ENCODE data around the gene PPP3CA.
"Not testable (repeated sequence)": the region's sequence is repeated elsewhere in the genome, so short reads cannot be mapped to it uniquely, and the experiment has no call there.

PPP3CA gene

GRCh38 chr4:101147283-101147682 is 200.0 kb downstream of the PPP3CA start:
- Histone ChIP-seq H3K36me3 (ENCODE audit: insufficient read depth, low read depth, low read length) (no peaks in the 10 kb centered on the region), H3K4me3 (ENCODE audit: low read length) (no peak overlapping the region), H3K27ac (ENCODE audit: low read length) (no peak overlapping the region), H3K9me3 (ENCODE audit: insufficient read depth, low read depth, low read length) (no peaks in the 10 kb centered on the region), H3K27me3 (ENCODE audit: insufficient read depth, low read length) (no peaks in the 10 kb centered on the region), H3K9ac (ENCODE audit: low read depth, low read length) (no peak overlapping the region), H3K4me1 (ENCODE audit: insufficient read depth, low read length) (no peaks in the 10 kb centered on the region)

- Histone ChIP-seq H3K27ac (ENCODE audit: low read length) (no peak overlapping the region), H3K9ac (ENCODE audit: low read depth, low read length) (no peak overlapping the region), H3K4me1 (ENCODE audit: insufficient read depth, low read length) (no peaks in the 10 kb centered on the region), H3K27me3 (ENCODE audit: insufficient read depth, low read length) (no peaks in the 10 kb centered on the region), H3K9me3 (ENCODE audit: insufficient read depth, low read depth, low read length) (no peaks in the 10 kb centered on the region), H3K4me3 (ENCODE audit: low read length) (no peak overlapping the region), H3K36me3 (ENCODE audit: insufficient read depth, low read depth, low read length) (no peaks in the 10 kb centered on the region)
Measured at GRCh38 chr4:101145021-101145420, 202.3 kb downstream of the PPP3CA start.

GRCh38 chr4:101142259-101142658 is 205.1 kb downstream of the PPP3CA start:
- no peaks in the 10 kb centered on the region for H3K4me1 ChIP-seq (ENCODE audit: insufficient read depth, low read length)
- H3K9ac ChIP-seq (ENCODE audit: low read depth, low read length), result no peak overlapping the region
- H3K36me3 ChIP-seq (ENCODE audit: insufficient read depth, low read depth, low read length), result no peaks in the 10 kb centered on the region
- H3K4me3 ChIP-seq (ENCODE audit: low read length), result no peak overlapping the region
- no peaks in the 10 kb centered on the region for H3K9me3 ChIP-seq (ENCODE audit: insufficient read depth, low read depth, low read length)
- H3K27me3 ChIP-seq (ENCODE audit: insufficient read depth, low read length), result no peaks in the 10 kb centered on the region
- no peak overlapping the region for H3K27ac ChIP-seq (ENCODE audit: low read length)

- Histone ChIP-seq H3K36me3 (ENCODE audit: insufficient read depth, low read depth, low read length) (no peaks in the 10 kb centered on the region), H3K27ac (ENCODE audit: low read length) (no peak overlapping the region), H3K9ac (ENCODE audit: low read depth, low read length) (no peak overlapping the region), H3K4me1 (ENCODE audit: insufficient read depth, low read length) (no peaks in the 10 kb centered on the region), H3K4me3 (ENCODE audit: low read length) (no peak overlapping the region), H3K27me3 (ENCODE audit: insufficient read depth, low read length) (no peaks in the 10 kb centered on the region), H3K9me3 (ENCODE audit: insufficient read depth, low read depth, low read length) (no peaks in the 10 kb centered on the region)
Measured at GRCh38 chr4:101141855-101142254, 205.5 kb downstream of the PPP3CA start.

GRCh38 chr4:101141230-101141629 is 206.1 kb downstream of the PPP3CA start:
- Histone ChIP-seq H3K36me3 (ENCODE audit: insufficient read depth, low read depth, low read length) (no peaks in the 10 kb centered on the region), H3K9me3 (ENCODE audit: insufficient read depth, low read depth, low read length) (no peaks in the 10 kb centered on the region), H3K27me3 (ENCODE audit: insufficient read depth, low read length) (no peaks in the 10 kb centered on the region), H3K9ac (ENCODE audit: low read depth, low read length) (no peak overlapping the region), H3K4me3 (ENCODE audit: low read length) (no peak overlapping the region), H3K27ac (ENCODE audit: low read length) (no peak overlapping the region), H3K4me1 (ENCODE audit: insufficient read depth, low read length) (no peaks in the 10 kb centered on the region)

- no peak overlapping the region for H3K9ac ChIP-seq (ENCODE audit: low read depth, low read length)
- no peaks in the 10 kb centered on the region for H3K9me3 ChIP-seq (ENCODE audit: insufficient read depth, low read depth, low read length)
- H3K4me3 ChIP-seq (ENCODE audit: low read length), result no peak overlapping the region
- H3K27me3 ChIP-seq (ENCODE audit: insufficient read depth, low read length), result no peaks in the 10 kb centered on the region
- no peaks in the 10 kb centered on the region for H3K4me1 ChIP-seq (ENCODE audit: insufficient read depth, low read length)
- H3K27ac ChIP-seq (ENCODE audit: low read length), result no peak overlapping the region
- H3K36me3 ChIP-seq (ENCODE audit: insufficient read depth, low read depth, low read length), result no peaks in the 10 kb centered on the region
Measured at GRCh38 chr4:101140228-101140627, 207.1 kb downstream of the PPP3CA start.

GRCh38 chr4:101136373-101137370 is 210.7 kb downstream of the PPP3CA start:
- no peak overlapping the region for H3K4me3 ChIP-seq (ENCODE audit: low read length)
- H3K36me3 ChIP-seq (ENCODE audit: insufficient read depth, low read depth, low read length), result no peaks in the 10 kb centered on the region
- H3K9ac ChIP-seq (ENCODE audit: low read depth, low read length), result no peak overlapping the region
- H3K9me3 ChIP-seq (ENCODE audit: insufficient read depth, low read depth, low read length), result no peaks in the 10 kb centered on the region
- H3K27me3 ChIP-seq (ENCODE audit: insufficient read depth, low read length), result no peaks in the 10 kb centered on the region
- no peak overlapping the region for H3K27ac ChIP-seq (ENCODE audit: low read length)
- no peaks in the 10 kb centered on the region for H3K4me1 ChIP-seq (ENCODE audit: insufficient read depth, low read length)

- H3K27ac ChIP-seq (ENCODE audit: low read length), result no peak overlapping the region
- no peak overlapping the region for H3K9ac ChIP-seq (ENCODE audit: low read depth, low read length)
- no peaks in the 10 kb centered on the region for H3K9me3 ChIP-seq (ENCODE audit: insufficient read depth, low read depth, low read length)
- H3K4me1 ChIP-seq (ENCODE audit: insufficient read depth, low read length), result no peaks in the 10 kb centered on the region
- H3K36me3 ChIP-seq (ENCODE audit: insufficient read depth, low read depth, low read length), result no peaks in the 10 kb centered on the region
- H3K4me3 ChIP-seq (ENCODE audit: low read length), result no peak overlapping the region
- H3K27me3 ChIP-seq (ENCODE audit: insufficient read depth, low read length), result no peaks in the 10 kb centered on the region
Measured at GRCh38 chr4:101135371-101136010, 211.8 kb downstream of the PPP3CA start.

- not testable (repeated sequence) for H3K27ac ChIP-seq (ENCODE audit: low read length); H3K9ac ChIP-seq (ENCODE audit: low read depth, low read length); H3K4me1 ChIP-seq (ENCODE audit: insufficient read depth, low read length); H3K27me3 ChIP-seq (ENCODE audit: insufficient read depth, low read length); H3K9me3 ChIP-seq (ENCODE audit: insufficient read depth, low read depth, low read length); H3K4me3 ChIP-seq (ENCODE audit: low read length); H3K36me3 ChIP-seq (ENCODE audit: insufficient read depth, low read depth, low read length)
Measured at GRCh38 chr4:101131058-101131457, 216.3 kb downstream of the PPP3CA start.

GRCh38 chr4:101128898-101129297 is 218.4 kb downstream of the PPP3CA start:
- not testable (repeated sequence) for H3K4me3 ChIP-seq (ENCODE audit: low read length); H3K9me3 ChIP-seq (ENCODE audit: insufficient read depth, low read depth, low read length); H3K9ac ChIP-seq (ENCODE audit: low read depth, low read length)

GRCh38 chr4:101128473-101128872 is 218.9 kb downstream of the PPP3CA start:
- Histone ChIP-seq H3K4me1 (ENCODE audit: insufficient read depth, low read length) (no peaks in the 10 kb centered on the region), H3K9ac (ENCODE audit: low read depth, low read length) (no peak overlapping the region), H3K4me3 (ENCODE audit: low read length) (no peak overlapping the region), H3K27me3 (ENCODE audit: insufficient read depth, low read length) (no peaks in the 10 kb centered on the region), H3K36me3 (ENCODE audit: insufficient read depth, low read depth, low read length) (no peaks in the 10 kb centered on the region), H3K9me3 (ENCODE audit: insufficient read depth, low read depth, low read length) (no peaks in the 10 kb centered on the region), H3K27ac (ENCODE audit: low read length) (no peak overlapping the region)

More at GRCh38 chr4:101128898-101129297, 218.4 kb downstream of the PPP3CA start:
- H3K27ac ChIP-seq (ENCODE audit: low read length); H3K36me3 ChIP-seq (ENCODE audit: insufficient read depth, low read depth, low read length); H3K27me3 ChIP-seq (ENCODE audit: insufficient read depth, low read length); H3K4me1 ChIP-seq (ENCODE audit: insufficient read depth, low read length): not testable (repeated sequence)
